Psoas muscle (tissue), 8 donors: ENCODE measurements around the gene NPHS1. TPM values are rescaled to one million over a fixed set of nuclear protein-coding genes. Genes with fewer than 3 reads are reported as not detected.

Experiments used
- ATAC-seq, 4 donors: fragments of 200-7000 bp; cut with Tn5 transposase; one replicate each; pipeline ENCODE4 v1.9.1; 2020; ENCODE audit warnings: moderate library complexity in 3 of 4, mild to moderate bottlenecking in 2 of 4
- DNase-seq, 2 donors: peaks; one replicate each; pipeline ENCODE4 v3.0.0-alpha.2; 2020
- H3K27ac ChIP-seq: fragments of 200-600 bp; one replicate; pipeline ENCODE4 v1.8.0; 2022
- H3K27me3 ChIP-seq, 3 donors: fragments of 200-600 bp in 1 of 3; one replicate each; pipeline versions ENCODE4 v1.6.1 to v1.8.0; 2013 to 2022; ENCODE audit warnings: low read length in 2 of 3, mild to moderate bottlenecking in 2 of 3, moderate library complexity in 1 of 3; ENCODE audit not compliant: insufficient read depth in 3 of 3
- H3K36me3 ChIP-seq, 2 donors: fragments of 200-600 bp in 1 of 2; one replicate each; pipeline versions ENCODE4 v1.6.1 to v1.8.0; 2013 to 2022; ENCODE audit warnings: low read depth in 1 of 2, mild to moderate bottlenecking in 1 of 2, moderate library complexity in 1 of 2; ENCODE audit not compliant: insufficient read depth in 1 of 2
- H3K4me1 ChIP-seq: fragments of 200-600 bp; one replicate; pipeline ENCODE4 v1.8.0; 2022
- H3K4me3 ChIP-seq: fragments of 200-600 bp; one replicate; pipeline ENCODE4 v1.8.0; 2022; ENCODE audit warnings: mild to moderate bottlenecking
- H3K9me3 ChIP-seq: fragments of 200-600 bp; one replicate; pipeline ENCODE4 v1.8.0; 2022
- CTCF ChIP-seq: fragments of 200-600 bp; IDR thresholded peaks from one replicate; pipeline ENCODE4 v1.8.0; 2022; ENCODE audit warnings: antibody characterized with exemption
- WGBS, 3 donors: extraction: QIAGEN DNeasy Blood & Tissue Kit; methylation state at CpG; one replicate each; pipeline versions ENCODE4 v1.1.6 to v1.1.7; 2013; 5-methylcytosine and 5-hydroxymethylcytosine counted together
- intact Hi-C, 2 donors: fragments of 100-400 bp; cut with DNase I; formaldehyde crosslinking; loops; one replicate each; pipeline versions ENCODE4 v1.11.0 to v1.14.2; 2022
- polyA plus RNA-seq, 3 donors: library from polyadenylated mRNA; stranded (reverse); fragments of 200-250 nt; gene quantifications; one replicate each; pipeline ENCODE4 v1.2.3, GENCODE V29; 2013
- total RNA-seq, 4 donors: library from RNA; stranded (reverse); fragmentation: NEBNext Ultra II Directional in 2 of 4; extraction: Animal tissue kit (Norgen Biotek cat#: 25700) in 2 of 4; gene quantifications; one replicate each; pipeline versions ENCODE4 v1.2.1 to v1.2.4, GENCODE V29; 2021 to 2023
- donor health status: healthy with polysubstance abuse.
- donor health status: DM: no; HTN: no; CAD: no; lungs with moderate emphysema.
- donor health status: Bipolar disorder and iron deficiency.
- donor health status: healthy.
- donor health status: DM: yes; HTN: yes; CAD: no.
- donor health status: DM: no; HTN: no; CAD: no.
- donor health status: DM: no; HTN: no; CAD: no.
- donor health status: DM: yes; HTN: yes; CAD: no.

The NPHS1 gene
- total and polyA plus RNA-seq, 7 donors: not detected

DNA sequence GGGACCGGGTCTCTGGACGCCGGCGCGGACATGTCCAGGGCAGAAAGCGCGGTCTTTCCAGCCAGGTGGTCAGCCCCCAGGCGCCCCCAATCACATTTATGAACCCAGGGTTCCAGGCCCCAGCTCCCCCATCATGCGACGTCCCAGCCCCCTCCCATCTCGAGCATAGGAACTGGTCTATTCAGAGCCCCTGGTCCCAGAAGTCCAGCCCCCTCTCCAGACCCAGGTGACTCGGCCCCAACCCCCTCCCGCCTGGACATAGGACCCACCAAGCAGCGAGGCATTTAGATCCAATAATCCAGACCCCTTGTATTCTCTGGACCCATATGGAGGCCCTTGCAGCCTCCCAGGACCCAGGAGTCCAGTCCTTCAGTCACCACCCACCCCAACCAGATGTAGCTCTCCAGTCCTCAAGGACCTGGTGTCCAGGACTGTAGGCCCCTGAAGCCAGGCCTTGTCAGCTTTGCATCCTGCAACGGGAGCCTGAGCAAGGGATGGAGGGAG is 16.6 kb upstream of the NPHS1 start:
- ATAC-seq: peak in 1 of 4 donors; percentile 14
- no peaks in the 10 kb centered on the region for H3K36me3 ChIP-seq
- no peak overlapping the region for H3K27ac ChIP-seq
- TF ChIP-seq CTCF: no peak
- H3K27me3 ChIP-seq: peaks cover 0 to 72% (median 22%) of the 10 kb centered on the region in 3 donors
- no peaks in the 10 kb centered on the region for H3K9me3 ChIP-seq
- WGBS, 3 donors: 2 to 4% (median 2%) methylated on average over 11 to 15 of the region's 15 CpGs
- peaks cover 6% of the 10 kb centered on the region for H3K4me1 ChIP-seq
- DNase-seq: no peak
- intact Hi-C loops: no loop called here
- peak overlapping the region; percentile 60 for H3K4me3 ChIP-seq

DNA sequence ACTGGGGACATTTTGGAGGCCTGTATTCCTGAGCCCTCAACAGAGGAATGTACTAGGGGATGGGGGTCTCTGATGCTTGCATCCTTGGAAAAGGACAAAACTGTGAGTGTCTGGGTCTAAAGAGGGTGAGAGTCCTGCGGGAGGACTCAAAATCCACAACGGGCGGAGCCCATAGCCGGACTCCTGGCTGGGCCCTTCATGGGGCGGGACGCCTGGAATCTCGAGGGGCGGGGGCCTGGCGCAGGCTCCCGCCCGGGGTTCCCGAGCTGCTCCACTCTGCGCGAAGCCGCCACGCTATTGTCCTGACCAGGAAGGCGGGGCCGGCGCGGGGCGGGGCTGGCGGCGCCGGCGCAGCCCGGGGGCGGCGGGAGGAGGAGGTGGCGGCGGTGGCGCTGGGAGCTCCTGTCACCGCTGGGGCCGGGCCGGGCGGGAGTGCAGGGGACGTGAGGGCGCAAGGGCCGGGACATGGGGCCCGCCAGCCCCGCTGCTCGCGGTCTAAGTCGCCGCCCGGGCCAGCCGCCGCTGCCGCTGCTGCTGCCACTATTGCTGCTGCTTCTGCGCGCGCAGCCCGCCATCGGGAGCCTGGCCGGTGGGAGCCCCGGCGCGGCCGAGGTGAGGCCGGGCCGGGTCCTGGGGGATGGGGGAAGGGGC is 16.0 kb upstream of the NPHS1 start, which contains the start of gene APLP1:
Gene APLP1 (plus strand): TSS at position 403 of the 651 bp plus-strand sequence. CDS start 63 bp downstream, at position 466.
- H3K9me3 ChIP-seq: no peaks in the 10 kb centered on the region
- H3K4me1 ChIP-seq: peaks cover 6% of the 10 kb centered on the region
- H3K4me3 ChIP-seq: peak within 1 kb of the TSS; percentile 60
- H3K36me3 ChIP-seq: no peaks in the 10 kb centered on the region
- ATAC-seq (peak; percentile 62 to 72 (median 70)), DNase-seq (peak; percentile 66 to 68)
- peaks cover 0 to 76% (median 22%) of the 10 kb centered on the region in 3 donors for H3K27me3 ChIP-seq
- intact Hi-C loops: no loop called here
- 0 to 1% (median 1%) methylated on average over 41 to 60 of the region's 60 CpGs for WGBS, 3 donors
- TF ChIP-seq CTCF: no peak
- H3K27ac ChIP-seq: no peak within 1 kb of the TSS

GRCh38 chr19:35863018-35863417 is 10.7 kb upstream of the NPHS1 start:
- H3K9me3 ChIP-seq: no peaks in the 10 kb centered on the region
- H3K4me1 ChIP-seq: no peaks in the 10 kb centered on the region
- intact Hi-C loops: no loop called here
- no peak for DNase-seq
- no peak overlapping the region for H3K4me3 ChIP-seq
- H3K27ac ChIP-seq: no peak overlapping the region
- no peaks in the 10 kb centered on the region for H3K36me3 ChIP-seq
- no peak for ATAC-seq
- TF ChIP-seq CTCF: no peak
- WGBS, 3 donors: 80 to 85% (median 84%) methylated on average over 5 of the region's 5 CpGs
- peaks cover 0 to 83% (median 32%) of the 10 kb centered on the region in 3 donors for H3K27me3 ChIP-seq

DNA sequence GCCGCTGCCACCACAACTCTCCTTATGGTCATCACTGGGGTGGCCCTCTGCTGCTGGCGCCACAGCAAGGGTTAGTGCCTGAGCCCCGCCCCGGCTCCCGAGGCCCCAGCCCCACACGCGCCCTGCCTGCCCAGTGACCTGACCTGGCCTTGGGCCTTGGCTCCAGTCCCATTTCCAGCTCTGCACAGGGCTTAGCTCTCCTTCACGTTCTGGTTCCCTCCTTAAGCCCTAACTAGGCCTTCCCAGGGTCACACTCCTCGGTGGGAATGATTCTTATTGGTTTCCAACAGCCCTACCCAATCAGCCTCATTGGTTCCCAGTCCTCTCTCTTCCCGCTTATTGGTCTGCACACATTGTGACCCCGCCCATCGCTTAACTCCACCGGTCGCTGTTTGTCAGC is 10.2 kb upstream of the NPHS1 start:
- H3K27me3 ChIP-seq: peaks cover 0 to 79% (median 35%) of the 10 kb centered on the region in 3 donors
- 65 to 71% (median 70%) methylated on average over 14 of the region's 14 CpGs for WGBS, 3 donors

More for the DNA sequence above, 10.2 kb upstream of the NPHS1 start:
- H3K9me3 ChIP-seq: no peaks in the 10 kb centered on the region
- no peaks in the 10 kb centered on the region for H3K36me3 ChIP-seq
- intact Hi-C loops: no loop called here
- DNase-seq (no peak), ATAC-seq (no peak)
- no peak overlapping the region for H3K4me3 ChIP-seq
- H3K27ac ChIP-seq: no peak overlapping the region
- no peak for TF ChIP-seq CTCF
- H3K4me1 ChIP-seq: no peaks in the 10 kb centered on the region
